HG02588 (cell line): Measurements from ENCODE around the gene EXPH5.

Experiments
- ATAC-seq: cut with Tn5 transposase; IDR thresholded peaks from one replicate; pipeline ENCODE4 v1.9.1; 2021; ENCODE audit warnings: mild to moderate bottlenecking, moderate library complexity; ENCODE audit not compliant: unreplicated experiment

Gene EXPH5

GRCh38 chr11:108522318-108522717 lies 71.2 kb downstream of the EXPH5 start:
- ATAC-seq: no peak

GRCh38 chr11:108518581-108518980 lies 75.0 kb downstream of the EXPH5 start:
- no peak for ATAC-seq

GRCh38 chr11:108516125-108516524 lies 77.4 kb downstream of the EXPH5 start:
- ATAC-seq: no peak

- no peak for ATAC-seq
These were observed 80.9 kb downstream of the EXPH5 start for GRCh38 chr11:108512708-108513107.

GRCh38 chr11:108511851-108512474 lies 81.6 kb downstream of the EXPH5 start:
- ATAC-seq: no peak

GRCh38 chr11:108508653-108509593 lies 84.6 kb downstream of the EXPH5 start:
- ATAC-seq: no peak

GRCh38 chr11:108501396-108501795 lies 92.2 kb downstream of the EXPH5 start:
- ATAC-seq: no peak

- ATAC-seq: no peak
These were observed 92.8 kb downstream of the EXPH5 start for GRCh38 chr11:108500721-108501120.

- ATAC-seq: no peak
These were observed 93.4 kb downstream of the EXPH5 start for GRCh38 chr11:108500169-108500568.

GRCh38 chr11:108498816-108499408 lies 94.7 kb downstream of the EXPH5 start:
- no peak for ATAC-seq

GRCh38 chr11:108498046-108498815 lies 95.3 kb downstream of the EXPH5 start, which contains the start of gene POGLUT3:
POGLUT3 (minus strand) TSS chr11:108498384; CDS start chr11:108498366, 18 bp downstream.
- ATAC-seq: peak; percentile 61

GRCh38 chr11:108497317-108498045 lies 96.1 kb downstream of the EXPH5 start:
- ATAC-seq: peak; percentile 52

GRCh38 chr11:108496643-108497256 lies 96.8 kb downstream of the EXPH5 start:
- no peak for ATAC-seq

GRCh38 chr11:108495326-108495725 lies 98.2 kb downstream of the EXPH5 start:
- no peak for ATAC-seq

GRCh38 chr11:108494182-108494581 lies 99.4 kb downstream of the EXPH5 start:
- no peak for ATAC-seq

GRCh38 chr11:108491936-108492335 lies 101.6 kb downstream of the EXPH5 start:
- ATAC-seq: no peak

GRCh38 chr11:108486828-108487227 lies 106.7 kb downstream of the EXPH5 start:
- no peak for ATAC-seq

GRCh38 chr11:108486331-108486730 lies 107.2 kb downstream of the EXPH5 start:
- ATAC-seq: no peak

GRCh38 chr11:108483163-108483562 lies 110.4 kb downstream of the EXPH5 start:
- ATAC-seq: no peak
